ENCODE results near the gene SIT1. TPM values are rescaled to one million over a fixed set of nuclear protein-coding genes. Genes with fewer than 3 reads are reported as not detected.

The SIT1 gene
- total RNA-seq, 6 donors from 2014 or later = 1.1 to 3.1 (median 1.8) TPM; not detected in 1

- no peaks in the 10 kb centered on the region for H3K27me3 ChIP-seq
- WGBS, 2 donors = 0% methylated on average over 22 to 32 of the region's 61 CpGs
- peaks cover 3 to 31% (median 14%) of the 10 kb centered on the region in 4 donors for H3K4me1 ChIP-seq
- H3K9me3 ChIP-seq = no peaks in the 10 kb centered on the region
- H3K27ac ChIP-seq = peak overlapping the region; percentile 77 to 93 (median 89)
- H3K36me3 ChIP-seq = peaks cover 0 to 6% (median 2%) of the 10 kb centered on the region in 4 donors
- peak overlapping the region; percentile 64 to 79 (median 74) for H3K4me3 ChIP-seq
- TF ChIP-seq POLR2A (IDR thresholded peaks at IDR 0.05) (peak in 1 of 4 donors; percentile 58), EP300 (IDR thresholded peaks at IDR 0.05) (no peak), CTCF (IDR thresholded peaks at IDR 0.05) (no peak), POLR2AphosphoS5 (IDR thresholded peaks at IDR 0.05) (peak; percentile 31 to 52)
- DNase-seq = peak; percentile 67 to 94
- peak; percentile 84 for ATAC-seq (ENCODE audit: low FRiP score in 2 of 2)
Measured at GRCh38 chr9:35690614-35691333, 40.0 kb upstream of the SIT1 start.

GRCh38 chr9:35690294-35690613 is 39.5 kb upstream of the SIT1 start:
- Histone ChIP-seq H3K27me3 (no peaks in the 10 kb centered on the region), H3K4me3 (peak overlapping the region; percentile 64 to 79 (median 74)), H3K4me1 (peaks cover 3 to 29% (median 14%) of the 10 kb centered on the region in 4 donors), H3K27ac (peak overlapping the region; percentile 77 to 93 (median 89)), H3K36me3 (peaks cover 0 to 7% (median 2%) of the 10 kb centered on the region in 4 donors), H3K9me3 (no peaks in the 10 kb centered on the region)
- TF ChIP-seq POLR2A (IDR thresholded peaks at IDR 0.05) (no peak), POLR2AphosphoS5 (IDR thresholded peaks at IDR 0.05) (no peak), CTCF (IDR thresholded peaks at IDR 0.05) (no peak), EP300 (IDR thresholded peaks at IDR 0.05) (no peak)
- ATAC-seq (ENCODE audit: low FRiP score in 2 of 2) (no peak), DNase-seq (no peak)
- WGBS, 2 donors = 5% methylated on average over 18 of the region's 21 CpGs; no CpG with 5 or more reads in 1 of the 2 donors

- peak in 1 of 2 donors; percentile 91 for DNase-seq
- peaks cover 0 to 12% (median 8%) of the 10 kb centered on the region in 4 donors for H3K36me3 ChIP-seq
- no peaks in the 10 kb centered on the region for H3K9me3 ChIP-seq
- ATAC-seq (ENCODE audit: low FRiP score in 2 of 2) = peak; percentile 51 to 64
- H3K4me3 ChIP-seq = peak within 1 kb of the TSS; percentile 64 to 79 (median 74)
- H3K4me1 ChIP-seq = peaks cover 3 to 24% (median 14%) of the 10 kb centered on the region in 4 donors
- H3K27me3 ChIP-seq = no peaks in the 10 kb centered on the region
- peak within 1 kb of the TSS; percentile 77 to 93 (median 89) for H3K27ac ChIP-seq
- TF ChIP-seq POLR2A (IDR thresholded peaks at IDR 0.05) = peak in 3 of 4 donors; percentile 21 to 52 (median 43)
- no peak for TF ChIP-seq CTCF (IDR thresholded peaks at IDR 0.05)
- peak; percentile 50 to 71 for TF ChIP-seq POLR2AphosphoS5 (IDR thresholded peaks at IDR 0.05)
- 42 to 44% methylated on average over 6 to 45 of the region's 61 CpGs for WGBS, 2 donors
Measured at GRCh38 chr9:35689542-35690293, 39.0 kb upstream of the SIT1 start, which contains the start of gene TPM2. TSS of gene TPM2 (minus strand) at chr9:35689925. CDS start at chr9:35689817, 108 bp downstream.

GRCh38 chr9:35688558-35689541 is 38.1 kb upstream of the SIT1 start:
- peak overlapping the region; percentile 77 to 93 (median 89) for H3K27ac ChIP-seq
- no peaks in the 10 kb centered on the region for H3K27me3 ChIP-seq
- ATAC-seq (ENCODE audit: low FRiP score in 2 of 2) (no peak), DNase-seq (no peak)
- WGBS, 2 donors = 77 to 79% methylated on average over 12 of the region's 12 CpGs
- no peaks in the 10 kb centered on the region for H3K9me3 ChIP-seq
- H3K36me3 ChIP-seq = peaks cover 0 to 19% (median 11%) of the 10 kb centered on the region in 4 donors
- TF ChIP-seq POLR2A (IDR thresholded peaks at IDR 0.05) = no peak
- no peak for TF ChIP-seq EP300 (IDR thresholded peaks at IDR 0.05)
- TF ChIP-seq CTCF (IDR thresholded peaks at IDR 0.05) = no peak
- TF ChIP-seq POLR2AphosphoS5 (IDR thresholded peaks at IDR 0.05) = no peak
- H3K4me3 ChIP-seq = peak overlapping the region; percentile 16 to 75 (median 68)
- peaks cover 3 to 25% (median 14%) of the 10 kb centered on the region in 4 donors for H3K4me1 ChIP-seq
